Panc1 (cell line): ENCODE measurements around the gene OR13C4. TPM values are rescaled to one million over a fixed set of nuclear protein-coding genes. Genes with fewer than 3 reads are reported as not detected.

Experiments used
- ATAC-seq: fragments of 200-7000 bp; cut with Tn5 transposase; 2 replicates; pipeline ENCODE4 v1.9.1; 2020; ENCODE audit warnings: mild to moderate bottlenecking, moderate library complexity
- BruUV-seq: library from RNA; stranded (reverse); fragments of 400-500 nt; replicated peaks from 2 replicates; lab custom pipeline; 2021; lab: Mats Ljungman, UMichigan
- CTCF ChIA-PET: fragments of 300-600 bp; sonication (Branson Sonifier 250); formaldehyde crosslinking; loops from one replicate; lab custom pipeline; 2022; ENCODE audit warnings: antibody characterized with exemption; lab: Charles Lee
- POLR2A ChIA-PET: fragments of 300-600 bp; sonication (Branson Sonifier 250); formaldehyde crosslinking; loops from one replicate; lab custom pipeline; 2022; ENCODE audit warnings: antibody characterized with exemption; lab: Charles Lee
- DNase-seq: peaks from one replicate; pipeline ENCODE4 v3.0.0-alpha.2; 2010; ENCODE audit warnings: low read depth, low spot score
- H3K27ac ChIP-seq: 2 replicates; pipeline ENCODE4 v1.5.1; 2011; ENCODE audit warnings: mild to moderate bottlenecking, low read length, inconsistent platforms
- H3K27me3 ChIP-seq: fragments of 200-500 bp; sonication (Bioruptor generic); 2 replicates; pipeline ENCODE4 v1.6.0; 2014; ENCODE audit warnings: low read length, inconsistent platforms; ENCODE audit not compliant: control insufficient read depth, insufficient read depth
- H3K36me3 ChIP-seq: fragments of 200-500 bp; sonication (Bioruptor generic); 2 replicates; pipeline ENCODE4 v1.5.1; 2014; ENCODE audit warnings: inconsistent platforms, mild to moderate bottlenecking, low read length, moderate library complexity; ENCODE audit not compliant: control insufficient read depth, insufficient read depth
- H3K4me1 ChIP-seq: 2 replicates; pipeline ENCODE4 v1.5.1; 2011; ENCODE audit warnings: inconsistent platforms, mild to moderate bottlenecking, low read length, moderate library complexity; ENCODE audit not compliant: control insufficient read depth, insufficient read depth
- H3K4me3 ChIP-seq, 2 experiments: 2 replicates each; pipeline ENCODE4 v1.5.1; 2011 to 2012; ENCODE audit warnings: low read depth in 2 of 2, low read length in 2 of 2, mild to moderate bottlenecking in 2 of 2, inconsistent platforms in 1 of 2, moderate library complexity in 1 of 2
- H3K9me3 ChIP-seq: fragments of 200-500 bp; sonication (Bioruptor generic); 2 replicates; pipeline ENCODE4 v1.5.1; 2014; ENCODE audit warnings: low read depth, mild to moderate bottlenecking, inconsistent platforms, low read length, moderate library complexity; ENCODE audit not compliant: control insufficient read depth, insufficient read depth
- CTCF ChIP-seq: fragments of 450-650 bp; IDR thresholded peaks from 2 replicates; pipeline ENCODE4 v1.5.1; 2017; ENCODE audit warnings: mild to moderate bottlenecking
- POLR2AphosphoS5 ChIP-seq: IDR thresholded peaks from 2 replicates; pipeline ENCODE4 v1.6.1; 2012; ENCODE audit warnings: mild to moderate bottlenecking, low read depth, low read length, moderate library complexity
- REST ChIP-seq, 2 experiments: IDR thresholded peaks; 2 replicates each; pipeline ENCODE4 v1.6.1; 2011 to 2012; ENCODE audit warnings: low read depth in 2 of 2, control low read depth in 1 of 2, low read length in 1 of 2, mild to moderate bottlenecking in 1 of 2, moderate library complexity in 1 of 2; ENCODE audit not compliant: insufficient read depth in 1 of 2
- SIN3A ChIP-seq: IDR thresholded peaks from 2 replicates; pipeline ENCODE4 v1.6.1; 2012; ENCODE audit warnings: low read depth, mild to moderate bottlenecking, low read length, moderate library complexity, borderline replicate concordance; ENCODE audit not compliant: insufficient read depth
- TCF7L2 ChIP-seq: IDR thresholded peaks from 2 replicates; pipeline ENCODE4 v1.6.1; 2011; ENCODE audit warnings: mild to moderate bottlenecking, low read depth, low read length, inconsistent platforms
- in situ Hi-C: cut with HindIII; loops from 2 replicates; pipeline ENCODE4 v1.10.0; 2016; ENCODE audit warnings: low sequenced_read_pairs, low pct_unique_long_range_greater_than_20kb
- intact Hi-C: fragments of 100-400 bp; cut with micrococcal nuclease; formaldehyde crosslinking; loops from one replicate; pipeline ENCODE4 v1.10.0; 2022; ENCODE audit not compliant: unreplicated experiment
- total RNA-seq: library from RNA; stranded (reverse); gene quantifications from one replicate; pipeline ENCODE4 v1.2.1, GENCODE V29; 2021; ENCODE audit not compliant: unreplicated experiment

OR13C4 gene
- total RNA-seq, 1 experiment from 2014 or later: not detected

GRCh38 chr9:104564358-104564757 is 37.3 kb upstream of the OR13C4 start:
- ChIA-PET POLR2A (no interaction called here), CTCF (no interaction called here)
- Histone ChIP-seq H3K27me3 (no peaks in the 10 kb centered on the region), H3K4me1 (no peaks in the 10 kb centered on the region), H3K36me3 (no peaks in the 10 kb centered on the region), H3K4me3 (no peak overlapping the region), H3K9me3 (no peaks in the 10 kb centered on the region), H3K27ac (no peak overlapping the region)
- no peak for DNase-seq
- intact Hi-C loops: no loop called here
- in situ Hi-C loops: no loop called here
- TF ChIP-seq TCF7L2 (no peak), POLR2AphosphoS5 (no peak), CTCF (no peak), REST (IDR thresholded peaks at IDR 0.05; ENCODE audit: insufficient read depth in 1 of 2, low read depth in 2 of 2, low read length in 1 of 2) (no peak), SIN3A (no peak)
- BruUV-seq: no TSS peak
- ATAC-seq: no peak

- H3K9me3 ChIP-seq: no peaks in the 10 kb centered on the region
- ChIA-PET CTCF (no interaction called here), POLR2A (no interaction called here)
- DNase-seq (no peak), ATAC-seq (no peak)
- H3K27ac ChIP-seq: no peak overlapping the region
- TF ChIP-seq TCF7L2 (no peak), REST (IDR thresholded peaks at IDR 0.05; ENCODE audit: insufficient read depth in 1 of 2, low read depth in 2 of 2, low read length in 1 of 2) (no peak), POLR2AphosphoS5 (no peak), SIN3A (no peak), CTCF (no peak)
- H3K4me1 ChIP-seq: no peaks in the 10 kb centered on the region
- no peaks in the 10 kb centered on the region for H3K27me3 ChIP-seq
- no peak overlapping the region for H3K4me3 ChIP-seq
- H3K36me3 ChIP-seq: no peaks in the 10 kb centered on the region
- BruUV-seq: no TSS peak
- intact Hi-C loops: no loop called here
- in situ Hi-C loops: no loop called here
Observed at GRCh38 chr9:104556830-104557634, 30.0 kb upstream of the OR13C4 start.
